Loucy (cell line): ENCODE results near the gene FASLG.

ENCODE experiments used
- H2AFZ ChIP-seq: fragments of 200-600 bp; sonication (generic); 2 replicates; pipeline ENCODE4 v1.6.0; 2016; ENCODE audit warnings: antibody characterized with exemption, mild to moderate bottlenecking, low read length, moderate library complexity
- H3F3A ChIP-seq: fragments of 200-600 bp; 2 replicates; pipeline ENCODE4 v1.6.0; 2016; ENCODE audit warnings: antibody characterized with exemption, low read depth, mild to moderate bottlenecking
- H3K27me3 ChIP-seq: fragments of 200-600 bp; sonication (generic); 2 replicates; pipeline ENCODE4 v1.6.1; 2014; ENCODE audit warnings: low read length, mild to moderate bottlenecking; ENCODE audit not compliant: insufficient read depth, poor library complexity, severe bottlenecking
- H3K36me3 ChIP-seq: fragments of 200-600 bp; sonication (generic); 2 replicates; pipeline ENCODE4 v1.6.1; 2016; ENCODE audit warnings: low read length; ENCODE audit not compliant: insufficient read depth
- H3K4me1 ChIP-seq: fragments of 200-600 bp; sonication (generic); 2 replicates; pipeline ENCODE4 v1.5.1; 2014; ENCODE audit warnings: low read length, mild to moderate bottlenecking; ENCODE audit not compliant: insufficient read depth, poor library complexity, severe bottlenecking
- H3K4me2 ChIP-seq: fragments of 200-600 bp; sonication (generic); 2 replicates; pipeline ENCODE4 v1.6.0; 2014; ENCODE audit warnings: antibody characterized with exemption, low read length, low read depth, mild to moderate bottlenecking; ENCODE audit not compliant: poor library complexity, severe bottlenecking
- H3K4me3 ChIP-seq: fragments of 200-600 bp; sonication (generic); 2 replicates; pipeline ENCODE4 v1.5.1; 2014; ENCODE audit warnings: low read length, mild to moderate bottlenecking, mixed read lengths; ENCODE audit not compliant: poor library complexity, severe bottlenecking
- H3K79me2 ChIP-seq: fragments of 200-600 bp; sonication (generic); 2 replicates; pipeline ENCODE4 v1.6.1; 2014; ENCODE audit warnings: low read length; ENCODE audit not compliant: insufficient read depth
- H3K9ac ChIP-seq: fragments of 200-600 bp; sonication (generic); 2 replicates; pipeline ENCODE4 v1.6.0; 2014; ENCODE audit warnings: mild to moderate bottlenecking, low read depth, low read length, moderate library complexity; ENCODE audit not compliant: poor library complexity, severe bottlenecking
- H3K9me2 ChIP-seq: fragments of 200-600 bp; sonication (generic); replicated peaks from 2 replicates; pipeline ENCODE4 v1.6.1; 2016; ENCODE audit warnings: low read depth, low read length, mixed read lengths
- H3K9me3 ChIP-seq: fragments of 200-600 bp; sonication (generic); 2 replicates; pipeline ENCODE4 v1.6.1; 2014; ENCODE audit warnings: mild to moderate bottlenecking, antibody characterized with exemption, low read length, low read depth; ENCODE audit not compliant: insufficient read depth
- H4K20me1 ChIP-seq: fragments of 200-600 bp; sonication (generic); 2 replicates; pipeline ENCODE4 v1.6.0; 2014; ENCODE audit warnings: antibody characterized with exemption, low read length, mild to moderate bottlenecking; ENCODE audit not compliant: insufficient read depth, poor library complexity, severe bottlenecking
- CTCF ChIP-seq: fragments of 200-600 bp; sonication (generic); conservative IDR thresholded peaks from 2 replicates; pipeline ENCODE4 v1.5.1; 2014; ENCODE audit warnings: mild to moderate bottlenecking, antibody characterized with exemption, low read length
- EZH2phosphoT487 ChIP-seq: fragments of 200-600 bp; IDR thresholded peaks from 2 replicates; pipeline ENCODE4 v1.6.1; 2018; ENCODE audit warnings: antibody characterized with exemption, mild to moderate bottlenecking, moderate library complexity, borderline replicate concordance

Gene FASLG

DNA sequence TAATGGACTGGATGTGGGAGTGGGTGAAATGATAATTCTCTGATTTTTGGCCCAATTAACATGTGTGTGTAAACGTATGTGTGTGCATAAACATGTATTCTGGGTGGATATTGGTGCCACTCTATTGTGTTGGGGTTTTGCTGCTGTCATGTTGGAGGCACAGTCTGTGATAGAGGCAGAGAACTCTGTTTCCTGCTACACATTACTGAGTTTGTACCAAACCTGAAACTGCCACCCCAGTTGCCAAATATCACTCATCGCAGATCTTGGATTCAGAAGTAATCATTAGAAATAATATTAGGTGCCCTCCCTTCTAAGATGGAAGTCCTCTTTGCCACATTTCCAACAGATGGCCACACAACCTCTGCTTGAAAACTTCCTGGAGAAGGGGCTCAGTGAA lies 13.8 kb downstream of the FASLG start:
- H3K9me3 ChIP-seq = no peaks in the 10 kb centered on the region
- H3K4me3 ChIP-seq = no peak overlapping the region
- no peaks in the 10 kb centered on the region for H3K36me3 ChIP-seq
- peaks cover 15% of the 10 kb centered on the region for H3F3A ChIP-seq
- no peak overlapping the region for H3K4me2 ChIP-seq
- no peaks in the 10 kb centered on the region for H3K79me2 ChIP-seq
- no peak overlapping the region for H3K9ac ChIP-seq
- H2AFZ ChIP-seq = peak overlapping the region; percentile 47
- peaks cover 78% of the 10 kb centered on the region for H3K4me1 ChIP-seq
- TF ChIP-seq EZH2phosphoT487 (no peak), CTCF (no peak)
- H3K27me3 ChIP-seq = no peaks in the 10 kb centered on the region
- H4K20me1 ChIP-seq = no peaks in the 10 kb centered on the region
- no peaks in the 10 kb centered on the region for H3K9me2 ChIP-seq

- peaks cover 88% of the 10 kb centered on the region for H3K4me1 ChIP-seq
- peaks cover 15% of the 10 kb centered on the region for H3F3A ChIP-seq
- TF ChIP-seq EZH2phosphoT487 (no peak), CTCF (no peak)
- H3K9me3 ChIP-seq = no peaks in the 10 kb centered on the region
- H2AFZ ChIP-seq = no peak overlapping the region
- no peaks in the 10 kb centered on the region for H3K36me3 ChIP-seq
- no peaks in the 10 kb centered on the region for H3K79me2 ChIP-seq
- no peaks in the 10 kb centered on the region for H4K20me1 ChIP-seq
- H3K4me2 ChIP-seq = no peak overlapping the region
- no peak overlapping the region for H3K9ac ChIP-seq
- H3K4me3 ChIP-seq = no peak overlapping the region
- H3K27me3 ChIP-seq = no peaks in the 10 kb centered on the region
- no peaks in the 10 kb centered on the region for H3K9me2 ChIP-seq
These were observed 14.9 kb downstream of the FASLG start for GRCh38 chr1:172673761-172674160.

- TF ChIP-seq CTCF (no peak), EZH2phosphoT487 (no peak)
These were observed 16.1 kb downstream of the FASLG start for GRCh38 chr1:172674831-172675613.

More at GRCh38 chr1:172674831-172675613, 16.1 kb downstream of the FASLG start:
- no peaks in the 10 kb centered on the region for H3K36me3 ChIP-seq
- no peaks in the 10 kb centered on the region for H3K27me3 ChIP-seq
- no peaks in the 10 kb centered on the region for H3K9me2 ChIP-seq
- peaks cover 18% of the 10 kb centered on the region for H3F3A ChIP-seq
- no peaks in the 10 kb centered on the region for H4K20me1 ChIP-seq
- peak overlapping the region; percentile 56 for H3K4me3 ChIP-seq
- H3K9ac ChIP-seq = peak overlapping the region; percentile 54
- H3K9me3 ChIP-seq = no peaks in the 10 kb centered on the region
- H2AFZ ChIP-seq = peak overlapping the region; percentile 29; the same call in 1 of the 2 replicates
- peak overlapping the region; percentile 78 for H3K4me2 ChIP-seq
- peaks cover 94% of the 10 kb centered on the region for H3K4me1 ChIP-seq
- H3K79me2 ChIP-seq = no peaks in the 10 kb centered on the region
